Mesenchymal stem cell (in vitro differentiated cells and primary cell): ENCODE data around the gene BRK1.
"Not testable (repeated sequence)": the region's sequence is repeated elsewhere in the genome, so short reads cannot be mapped to it uniquely, and the experiment has no call there.

Experiments used
- DNase-seq: peaks from one replicate; pipeline ENCODE4 v3.0.0-alpha.2; 2013
- H2AFZ ChIP-seq: one replicate; pipeline ENCODE4 v1.6.1; 2013; ENCODE audit warnings: low read depth, mild to moderate bottlenecking, control low read depth, inconsistent platforms, low read length, moderate library complexity
- H2AK5ac ChIP-seq: 2 replicates; pipeline ENCODE4 v1.6.1; 2013; ENCODE audit warnings: low read length, moderate library complexity, mild to moderate bottlenecking, inconsistent platforms; ENCODE audit not compliant: severe bottlenecking
- H2BK120ac ChIP-seq: one replicate; pipeline ENCODE4 v1.6.1; 2013; ENCODE audit warnings: low read depth, mild to moderate bottlenecking, inconsistent platforms, low read length, moderate library complexity
- H2BK12ac ChIP-seq, 2 experiments: one replicate each; pipeline ENCODE4 v1.6.1; 2013; ENCODE audit warnings: inconsistent platforms in 2 of 2, low read length in 2 of 2, mild to moderate bottlenecking in 2 of 2, moderate library complexity in 2 of 2, control low read depth in 1 of 2
- H2BK15ac ChIP-seq: one replicate; pipeline ENCODE4 v1.6.1; 2013; ENCODE audit warnings: mild to moderate bottlenecking, low read depth, inconsistent platforms; ENCODE audit not compliant: poor library complexity, severe bottlenecking
- H2BK5ac ChIP-seq: 2 replicates; pipeline ENCODE4 v1.6.1; 2013; ENCODE audit warnings: low read depth, mild to moderate bottlenecking, low read length, control low read depth, inconsistent platforms; ENCODE audit not compliant: poor library complexity, severe bottlenecking
- H3K14ac ChIP-seq, 2 experiments: one replicate each; pipeline ENCODE4 v1.6.1; 2013; ENCODE audit warnings: inconsistent platforms in 2 of 2, low read length in 2 of 2, control low read depth in 1 of 2, mild to moderate bottlenecking in 1 of 2, moderate library complexity in 1 of 2
- H3K18ac ChIP-seq, 2 experiments: one replicate each; pipeline ENCODE4 v1.6.1; 2013; ENCODE audit warnings: inconsistent platforms in 2 of 2, low read length in 2 of 2, control low read depth in 1 of 2, low read depth in 1 of 2, mild to moderate bottlenecking in 1 of 2
- H3K23ac ChIP-seq, 2 experiments: one replicate each; pipeline ENCODE4 v1.6.1; 2013; ENCODE audit warnings: inconsistent platforms in 2 of 2, low read length in 2 of 2, mild to moderate bottlenecking in 2 of 2, moderate library complexity in 2 of 2, control low read depth in 1 of 2
- H3K27ac ChIP-seq: 2 replicates; pipeline ENCODE4 v1.5.1; 2013; ENCODE audit warnings: mild to moderate bottlenecking, moderate library complexity, low read length, control low read depth, inconsistent platforms; ENCODE audit not compliant: poor library complexity, severe bottlenecking
- H3K27me3 ChIP-seq, 2 experiments: 2 replicates each; pipeline versions ENCODE4 v1.6.1 to v1.7.0; 2013; ENCODE audit warnings: low read length in 2 of 2, mild to moderate bottlenecking in 2 of 2, moderate library complexity in 2 of 2, control low read depth in 1 of 2, inconsistent platforms in 1 of 2; ENCODE audit not compliant: control insufficient read depth in 1 of 2, insufficient read depth in 1 of 2
- H3K36me3 ChIP-seq, 2 experiments: 2 replicates each; pipeline versions ENCODE4 v1.6.1 to v1.7.0; 2013; ENCODE audit warnings: low read length in 2 of 2, control low read depth in 1 of 2, inconsistent platforms in 1 of 2, low read depth in 1 of 2, mild to moderate bottlenecking in 1 of 2; ENCODE audit not compliant: insufficient read depth in 2 of 2, control insufficient read depth in 1 of 2
- H3K4ac ChIP-seq, 2 experiments: one replicate each; pipeline ENCODE4 v1.6.1; 2013; ENCODE audit warnings: inconsistent platforms in 2 of 2, low read length in 2 of 2, mild to moderate bottlenecking in 2 of 2, moderate library complexity in 2 of 2, control low read depth in 1 of 2, low read depth in 1 of 2
- H3K4me1 ChIP-seq: 2 replicates; pipeline ENCODE4 v1.6.1; 2013; ENCODE audit warnings: low read depth, low read length, control low read depth; ENCODE audit not compliant: control insufficient read depth, insufficient read depth
- H3K4me2 ChIP-seq: 2 replicates; pipeline ENCODE4 v1.6.1; 2013; ENCODE audit warnings: low read length, mild to moderate bottlenecking, inconsistent platforms; ENCODE audit not compliant: poor library complexity, severe bottlenecking
- H3K4me3 ChIP-seq, 2 experiments: 2 replicates each; pipeline versions ENCODE4 v1.5.1 to v1.7.0; 2013; ENCODE audit warnings: low read length in 2 of 2, mild to moderate bottlenecking in 2 of 2, control low read depth in 1 of 2, low read depth in 1 of 2; ENCODE audit not compliant: insufficient read depth in 1 of 2
- H3K79me1 ChIP-seq: replicated peaks from 2 replicates; pipeline ENCODE4 v1.6.1; 2013; ENCODE audit warnings: mild to moderate bottlenecking, control low read depth, low read length, inconsistent platforms; ENCODE audit not compliant: poor library complexity, severe bottlenecking
- H3K9ac ChIP-seq: 2 replicates; pipeline ENCODE4 v1.7.0; 2013; ENCODE audit warnings: mild to moderate bottlenecking, low read length, moderate library complexity
- H3K9me3 ChIP-seq: 2 replicates; pipeline ENCODE4 v1.7.0; 2013; ENCODE audit warnings: mild to moderate bottlenecking, low read length; ENCODE audit not compliant: control insufficient read depth
- H4K8ac ChIP-seq: one replicate; pipeline ENCODE4 v1.6.1; 2013; ENCODE audit warnings: inconsistent platforms, mild to moderate bottlenecking, low read length, moderate library complexity
- H4K91ac ChIP-seq: one replicate; pipeline ENCODE4 v1.6.1; 2013; ENCODE audit warnings: mild to moderate bottlenecking, low read length, inconsistent platforms
- WGBS: methylation state at CpG from one replicate; pipeline ENCODE4 v1.1.7; 2013; ENCODE audit warnings: mixed read lengths; 5-methylcytosine and 5-hydroxymethylcytosine counted together

Gene BRK1

GRCh38 chr3:10160925-10161324, 45.5 kb downstream of the BRK1 start:
- H2BK5ac ChIP-seq, result no peak overlapping the region
- H3K36me3 ChIP-seq, result no peaks in the 10 kb centered on the region
- H3K79me1 ChIP-seq, result peaks cover 6% of the 10 kb centered on the region
- no peak overlapping the region for H2AFZ ChIP-seq
- no peak overlapping the region for H3K14ac ChIP-seq
- H4K8ac ChIP-seq, result no peak overlapping the region
- no peaks in the 10 kb centered on the region for H3K9me3 ChIP-seq
- DNase-seq, result no peak
- 92% methylated on average over 4 of the region's 6 CpGs for WGBS
- H3K9ac ChIP-seq, result peak overlapping the region; percentile 14
- H2BK15ac ChIP-seq, result no peak overlapping the region
- no peak overlapping the region for H2BK120ac ChIP-seq
- H3K18ac ChIP-seq, result no peak overlapping the region
- H3K27ac ChIP-seq, result no peak overlapping the region
- no peak overlapping the region for H4K91ac ChIP-seq
- H3K4me2 ChIP-seq, result no peak overlapping the region
- peak overlapping the region in 1 of 2 experiments; percentile 23 for H3K4me3 ChIP-seq
- H3K27me3 ChIP-seq, result peaks cover 0 to 4% of the 10 kb centered on the region in 2 experiments
- no peak overlapping the region for H3K4ac ChIP-seq
- no peak overlapping the region for H3K23ac ChIP-seq
- H3K4me1 ChIP-seq, result peaks cover 7% of the 10 kb centered on the region
- H2BK12ac ChIP-seq, result no peak overlapping the region
- H2AK5ac ChIP-seq, result no peak overlapping the region

GRCh38 chr3:10162185-10162584, 46.7 kb downstream of the BRK1 start:
- Histone ChIP-seq H3K4me2 (no peak overlapping the region), H3K27ac (no peak overlapping the region), H2BK15ac (no peak overlapping the region), H3K4ac (no peak overlapping the region), H3K9me3 (no peaks in the 10 kb centered on the region), H3K23ac (no peak overlapping the region), H4K91ac (no peak overlapping the region), H3K36me3 (peaks cover 3 to 5% of the 10 kb centered on the region in 2 experiments), H2BK12ac (no peak overlapping the region), H4K8ac (no peak overlapping the region), H2AFZ (no peak overlapping the region), H2BK5ac (no peak overlapping the region), H2BK120ac (no peak overlapping the region), H3K79me1 (peaks cover 9% of the 10 kb centered on the region), H3K27me3 (peaks cover 0 to 4% of the 10 kb centered on the region in 2 experiments), H2AK5ac (no peak overlapping the region), H3K18ac (no peak overlapping the region), H3K9ac (no peak overlapping the region), H3K4me1 (peaks cover 9% of the 10 kb centered on the region), H3K4me3 (no peak overlapping the region), H3K14ac (no peak overlapping the region)
- DNase-seq, result no peak
- WGBS, result 88% methylated on average over 5 of the region's 6 CpGs

DNA sequence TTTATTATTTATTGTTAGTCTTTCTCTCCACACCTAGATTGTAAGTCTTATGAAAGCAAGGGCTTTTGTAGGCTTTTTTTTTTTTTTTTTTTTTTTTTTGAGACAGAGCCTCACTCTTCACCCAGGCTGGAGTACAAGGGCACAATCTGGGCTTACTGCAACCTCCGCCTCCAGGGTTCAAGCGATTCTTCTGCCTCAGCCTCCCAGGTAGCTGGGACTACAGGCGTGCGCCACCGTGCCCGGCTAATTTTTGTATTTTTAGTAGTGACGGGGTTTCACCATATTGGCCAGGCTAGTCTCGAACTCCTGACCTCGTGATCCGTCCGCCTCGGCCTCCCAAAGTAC, 48.7 kb downstream of the BRK1 start:
- Histone ChIP-seq H3K4me3 (peak overlapping the region in 1 of 2 experiments; percentile 96), H3K36me3 (peaks cover 7 to 22% of the 10 kb centered on the region in 2 experiments), H3K4me2 (peak overlapping the region; percentile 64), H3K79me1 (peaks cover 14% of the 10 kb centered on the region), H3K9ac (peak overlapping the region; percentile 92)
- not testable (repeated sequence) for H2BK12ac ChIP-seq, H2BK15ac ChIP-seq, H3K27me3 ChIP-seq, H2AK5ac ChIP-seq, H2BK120ac ChIP-seq, H3K4ac ChIP-seq, H3K27ac ChIP-seq, H4K91ac ChIP-seq, H3K23ac ChIP-seq, H3K18ac ChIP-seq, H3K9me3 ChIP-seq, H2BK5ac ChIP-seq, H2AFZ ChIP-seq, DNase-seq, H3K4me1 ChIP-seq, H3K14ac ChIP-seq, H4K8ac ChIP-seq
- 83% methylated on average over 12 of the region's 12 CpGs for WGBS

GRCh38 chr3:10164546-10165393, 49.3 kb downstream of the BRK1 start, which contains the start of gene IRAK2:
IRAK2 (plus strand) TSS chr3:10164919; CDS start chr3:10164955, 36 bp downstream.
- Histone ChIP-seq H3K4me1 (peaks cover 9% of the 10 kb centered on the region), H3K9ac (peak within 1 kb of the TSS; percentile 92), H3K14ac (peak within 1 kb of the TSS in 1 of 2 experiments; percentile 71), H2AK5ac (no peak within 1 kb of the TSS), H4K8ac (peak within 1 kb of the TSS; percentile 77), H2BK120ac (peak within 1 kb of the TSS; percentile 64), H3K4ac (peak within 1 kb of the TSS; percentile 6 to 55), H3K79me1 (peaks cover 14% of the 10 kb centered on the region), H4K91ac (peak within 1 kb of the TSS; percentile 90), H2BK15ac (peak within 1 kb of the TSS; percentile 98), H2AFZ (peak within 1 kb of the TSS; percentile 83), H2BK5ac (no peak within 1 kb of the TSS), H3K36me3 (peaks cover 7 to 23% of the 10 kb centered on the region in 2 experiments), H3K4me3 (peak within 1 kb of the TSS; percentile 96 to 97), H2BK12ac (peak within 1 kb of the TSS in 1 of 2 experiments; percentile 79), H3K9me3 (no peaks in the 10 kb centered on the region), H3K23ac (no peak within 1 kb of the TSS), H3K18ac (peak within 1 kb of the TSS; percentile 82 to 97), H3K27ac (no peak within 1 kb of the TSS), H3K27me3 (peaks cover 0 to 4% of the 10 kb centered on the region in 2 experiments), H3K4me2 (peak within 1 kb of the TSS; percentile 64)
- DNase-seq, result peak; percentile 80
- 4% methylated on average over 71 of the region's 76 CpGs for WGBS
